B cell (primary cell): ENCODE data around the gene ZFHX2.

Experiments used
- CTCF ChIP-seq: fragments of 200-600 bp; IDR thresholded peaks from one replicate; pipeline ENCODE4 v1.8.0; 2022; ENCODE audit warnings: antibody characterized with exemption, mild to moderate bottlenecking
- EZH2 ChIP-seq: IDR thresholded peaks from 2 replicates; pipeline ENCODE4 v1.6.1; 2012; ENCODE audit warnings: borderline replicate concordance, low read depth, mild to moderate bottlenecking, moderate library complexity, low read length; ENCODE audit not compliant: insufficient read depth, poor library complexity, severe bottlenecking

- no peak for TF ChIP-seq CTCF
- TF ChIP-seq EZH2, result no peak
These were observed 6.4 kb upstream of the ZFHX2 start for GRCh38 chr14:23557946-23558345.
